IPS DF 4.7 (cell line): ENCODE results near the gene FBN2.

ENCODE experiments used
- DNase-seq: peaks from one replicate; pipeline ENCODE4 v3.0.0-alpha.2; 2013; ENCODE audit warnings: low spot score; ENCODE audit errors: extremely low read depth

FBN2 gene

GRCh38 chr5:128318691-128319090, 219.4 kb downstream of the FBN2 start:
- DNase-seq, result no peak

- DNase-seq, result no peak
Observed at GRCh38 chr5:128317481-128317880, 220.6 kb downstream of the FBN2 start.

- no peak for DNase-seq
Observed at GRCh38 chr5:128315671-128316070, 222.4 kb downstream of the FBN2 start.

- DNase-seq, result no peak
Observed at GRCh38 chr5:128305341-128305740, 232.7 kb downstream of the FBN2 start.

GRCh38 chr5:128304791-128305190, 233.3 kb downstream of the FBN2 start:
- no peak for DNase-seq

GRCh38 chr5:128304088-128304487, 234.0 kb downstream of the FBN2 start:
- DNase-seq, result no peak

- DNase-seq, result no peak
Observed at GRCh38 chr5:128303593-128303992, 234.5 kb downstream of the FBN2 start.

- DNase-seq, result no peak
Observed at GRCh38 chr5:128300181-128300580, 237.9 kb downstream of the FBN2 start.

GRCh38 chr5:128290152-128290858, 247.7 kb downstream of the FBN2 start:
- no peak for DNase-seq

GRCh38 chr5:128287740-128288139, 250.3 kb downstream of the FBN2 start:
- DNase-seq, result no peak

- no peak for DNase-seq
Observed at GRCh38 chr5:128284236-128284635, 253.8 kb downstream of the FBN2 start.

GRCh38 chr5:128279345-128279744, 258.7 kb downstream of the FBN2 start:
- DNase-seq, result no peak

- DNase-seq, result no peak
Observed at GRCh38 chr5:128276537-128277216, 261.4 kb downstream of the FBN2 start.

- no peak for DNase-seq
Observed at GRCh38 chr5:128274441-128274840, 263.6 kb downstream of the FBN2 start.

GRCh38 chr5:128273736-128274135, 264.3 kb downstream of the FBN2 start:
- DNase-seq, result no peak

- DNase-seq, result no peak
Observed at GRCh38 chr5:128271859-128272464, 266.1 kb downstream of the FBN2 start.

GRCh38 chr5:128271071-128271470, 267.0 kb downstream of the FBN2 start:
- DNase-seq, result no peak

- no peak for DNase-seq
Observed at GRCh38 chr5:128264564-128265360, 273.3 kb downstream of the FBN2 start.

- no peak for DNase-seq
Observed at GRCh38 chr5:128263357-128263756, 274.7 kb downstream of the FBN2 start.

- no peak for DNase-seq
Observed at GRCh38 chr5:128262911-128263310, 275.1 kb downstream of the FBN2 start.

- DNase-seq, result no peak
Observed at GRCh38 chr5:128259607-128260021, 278.4 kb downstream of the FBN2 start.

GRCh38 chr5:128258372-128258771, 279.7 kb downstream of the FBN2 start:
- DNase-seq, result no peak
